PFSK-1 (cell line): ENCODE measurements around the gene VEGFC.

Source experiments
- POLR2AphosphoS5 ChIP-seq: IDR thresholded peaks from 2 replicates; pipeline ENCODE4 v1.6.1; 2012; ENCODE audit warnings: low read depth, mild to moderate bottlenecking, control low read depth, low read length, moderate library complexity
- SIN3A ChIP-seq: IDR thresholded peaks from 2 replicates; pipeline ENCODE4 v1.6.1; 2012; ENCODE audit warnings: mild to moderate bottlenecking, low read length, moderate library complexity, borderline replicate concordance; ENCODE audit not compliant: insufficient read depth
- TF ChIP-seq, protein P1 (sequence below), 2 experiments: IDR thresholded peaks; 2 replicates each; pipeline versions ENCODE4 v1.6.1 to v1.8.0; 2011 to 2012; ENCODE audit warnings: low read depth in 2 of 2, low read length in 2 of 2, control low read depth in 1 of 2, inconsistent platforms in 1 of 2, mild to moderate bottlenecking in 1 of 2, moderate library complexity in 1 of 2; ENCODE audit not compliant: insufficient read depth in 1 of 2

DNA sequence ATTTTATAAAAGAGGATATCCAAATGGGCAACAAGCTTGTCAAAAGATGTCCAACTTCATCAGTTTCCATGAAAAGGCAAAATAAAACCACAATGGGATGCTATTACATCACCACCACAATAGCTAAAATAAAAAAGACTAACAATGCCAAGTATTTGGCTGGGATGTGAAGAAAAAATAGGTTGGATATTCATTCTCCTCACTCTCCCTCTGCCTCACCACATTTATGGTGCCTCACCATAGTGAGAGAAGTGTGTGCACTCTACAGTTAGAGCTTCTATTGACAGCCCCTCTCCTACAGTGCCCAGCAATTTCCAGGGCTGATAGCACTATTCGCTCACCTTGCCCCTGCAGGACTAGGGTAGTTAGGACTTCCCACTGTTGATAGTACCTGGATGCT, 25.5 kb downstream of the VEGFC start:
- TF ChIP-seq, protein P1, sequence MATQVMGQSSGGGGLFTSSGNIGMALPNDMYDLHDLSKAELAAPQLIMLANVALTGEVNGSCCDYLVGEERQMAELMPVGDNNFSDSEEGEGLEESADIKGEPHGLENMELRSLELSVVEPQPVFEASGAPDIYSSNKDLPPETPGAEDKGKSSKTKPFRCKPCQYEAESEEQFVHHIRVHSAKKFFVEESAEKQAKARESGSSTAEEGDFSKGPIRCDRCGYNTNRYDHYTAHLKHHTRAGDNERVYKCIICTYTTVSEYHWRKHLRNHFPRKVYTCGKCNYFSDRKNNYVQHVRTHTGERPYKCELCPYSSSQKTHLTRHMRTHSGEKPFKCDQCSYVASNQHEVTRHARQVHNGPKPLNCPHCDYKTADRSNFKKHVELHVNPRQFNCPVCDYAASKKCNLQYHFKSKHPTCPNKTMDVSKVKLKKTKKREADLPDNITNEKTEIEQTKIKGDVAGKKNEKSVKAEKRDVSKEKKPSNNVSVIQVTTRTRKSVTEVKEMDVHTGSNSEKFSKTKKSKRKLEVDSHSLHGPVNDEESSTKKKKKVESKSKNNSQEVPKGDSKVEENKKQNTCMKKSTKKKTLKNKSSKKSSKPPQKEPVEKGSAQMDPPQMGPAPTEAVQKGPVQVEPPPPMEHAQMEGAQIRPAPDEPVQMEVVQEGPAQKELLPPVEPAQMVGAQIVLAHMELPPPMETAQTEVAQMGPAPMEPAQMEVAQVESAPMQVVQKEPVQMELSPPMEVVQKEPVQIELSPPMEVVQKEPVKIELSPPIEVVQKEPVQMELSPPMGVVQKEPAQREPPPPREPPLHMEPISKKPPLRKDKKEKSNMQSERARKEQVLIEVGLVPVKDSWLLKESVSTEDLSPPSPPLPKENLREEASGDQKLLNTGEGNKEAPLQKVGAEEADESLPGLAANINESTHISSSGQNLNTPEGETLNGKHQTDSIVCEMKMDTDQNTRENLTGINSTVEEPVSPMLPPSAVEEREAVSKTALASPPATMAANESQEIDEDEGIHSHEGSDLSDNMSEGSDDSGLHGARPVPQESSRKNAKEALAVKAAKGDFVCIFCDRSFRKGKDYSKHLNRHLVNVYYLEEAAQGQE (IDR thresholded peaks at IDR 0.05; ENCODE audit: insufficient read depth in 1 of 2, low read depth in 2 of 2, low read length in 2 of 2), result no peak
- TF ChIP-seq POLR2AphosphoS5 (no peak), SIN3A (no peak)
